Gastroesophageal sphincter (tissue), 3 donors: ENCODE results near the gene GP1BB.

Source experiments
- EP300 ChIP-seq: sonication (generic); formaldehyde crosslinking; IDR thresholded peaks from one replicate; pipeline ENCODE4 v1.6.1; 2017; ENCODE audit warnings: antibody characterized with exemption, mild to moderate bottlenecking
- POLR2A ChIP-seq, 2 donors: fragments of 450-650 bp; IDR thresholded peaks; one replicate each; pipeline ENCODE4 v1.6.1; 2017; ENCODE audit warnings: antibody characterized with exemption in 2 of 2, mild to moderate bottlenecking in 2 of 2, moderate library complexity in 1 of 2
- POLR2AphosphoS5 ChIP-seq: sonication (generic); formaldehyde crosslinking; IDR thresholded peaks from one replicate; pipeline ENCODE4 v1.6.1; 2017; ENCODE audit warnings: antibody characterized with exemption
- TF ChIP-seq, protein P1 (sequence below), 4 experiments: fragments of 200-600 bp in 2 of 4; fragments of 450-650 bp in 2 of 4; sonication (generic) in 1 of 4; IDR thresholded peaks; one replicate each; pipeline ENCODE4 v1.5.1; 2017 to 2019; ENCODE audit warnings: antibody characterized with exemption in 4 of 4, mild to moderate bottlenecking in 2 of 4, moderate library complexity in 2 of 4

DNA sequence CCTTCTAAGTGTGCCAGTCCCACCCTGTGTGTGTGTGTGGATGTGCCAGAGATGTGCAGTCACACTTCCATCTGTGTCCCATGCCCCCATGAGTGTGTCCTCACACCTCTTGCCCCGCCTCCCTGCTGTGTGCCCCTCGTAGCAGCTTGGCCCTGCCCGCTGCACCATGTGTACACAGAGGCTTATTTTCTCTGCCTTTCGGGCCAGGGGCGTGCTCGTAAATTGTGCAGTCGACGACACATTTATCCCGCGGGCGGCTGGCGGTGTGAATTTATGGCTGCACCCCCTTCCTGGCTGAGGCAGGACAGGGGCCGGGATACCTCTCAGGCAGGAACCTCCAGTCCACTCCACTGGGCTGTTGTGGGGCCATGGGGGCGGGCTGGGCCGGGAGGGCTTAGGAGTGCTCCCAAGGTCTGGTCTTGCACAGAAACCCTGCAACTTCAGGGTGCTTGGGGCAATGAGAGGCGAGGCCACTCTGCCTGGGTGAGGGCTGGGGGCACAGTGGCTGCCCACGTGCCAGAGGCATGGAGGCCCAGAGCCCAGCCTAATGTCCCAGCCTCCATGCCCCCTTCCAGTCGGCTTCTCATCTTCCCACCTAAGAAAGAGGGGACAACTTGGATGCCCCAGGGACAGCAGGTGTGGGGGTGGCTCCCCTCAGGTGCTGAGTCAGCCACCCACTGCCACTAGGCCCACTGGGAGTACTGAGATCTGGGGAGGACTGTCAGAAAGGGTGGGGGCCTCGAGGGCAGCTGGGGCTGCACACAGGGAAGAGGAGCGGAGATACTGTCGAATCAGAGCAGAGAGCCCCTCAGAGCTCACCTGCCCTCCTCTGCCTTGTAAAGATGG lies 12.5 kb downstream of the GP1BB start:
- TF ChIP-seq, protein P1, sequence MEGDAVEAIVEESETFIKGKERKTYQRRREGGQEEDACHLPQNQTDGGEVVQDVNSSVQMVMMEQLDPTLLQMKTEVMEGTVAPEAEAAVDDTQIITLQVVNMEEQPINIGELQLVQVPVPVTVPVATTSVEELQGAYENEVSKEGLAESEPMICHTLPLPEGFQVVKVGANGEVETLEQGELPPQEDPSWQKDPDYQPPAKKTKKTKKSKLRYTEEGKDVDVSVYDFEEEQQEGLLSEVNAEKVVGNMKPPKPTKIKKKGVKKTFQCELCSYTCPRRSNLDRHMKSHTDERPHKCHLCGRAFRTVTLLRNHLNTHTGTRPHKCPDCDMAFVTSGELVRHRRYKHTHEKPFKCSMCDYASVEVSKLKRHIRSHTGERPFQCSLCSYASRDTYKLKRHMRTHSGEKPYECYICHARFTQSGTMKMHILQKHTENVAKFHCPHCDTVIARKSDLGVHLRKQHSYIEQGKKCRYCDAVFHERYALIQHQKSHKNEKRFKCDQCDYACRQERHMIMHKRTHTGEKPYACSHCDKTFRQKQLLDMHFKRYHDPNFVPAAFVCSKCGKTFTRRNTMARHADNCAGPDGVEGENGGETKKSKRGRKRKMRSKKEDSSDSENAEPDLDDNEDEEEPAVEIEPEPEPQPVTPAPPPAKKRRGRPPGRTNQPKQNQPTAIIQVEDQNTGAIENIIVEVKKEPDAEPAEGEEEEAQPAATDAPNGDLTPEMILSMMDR (IDR thresholded peaks at IDR 0.05), result no peak
- TF ChIP-seq POLR2AphosphoS5, result no peak
- TF ChIP-seq POLR2A (IDR thresholded peaks at IDR 0.05), result no peak
- TF ChIP-seq EP300, result no peak
